Astrocyte of the cerebellum (primary cell): ENCODE measurements around the gene RAB30.

Experiments
- DNase-seq: peaks from one replicate; pipeline ENCODE4 v3.0.0-alpha.2; 2011; ENCODE audit warnings: low read depth
- H3K4me3 ChIP-seq: 2 replicates; pipeline ENCODE4 v1.5.1; 2011; ENCODE audit warnings: mild to moderate bottlenecking, low read depth, low read length, moderate library complexity
- CTCF ChIP-seq: IDR thresholded peaks from 2 replicates; pipeline ENCODE4 v1.5.1; 2012; ENCODE audit warnings: low read length, low read depth, moderate library complexity, mild to moderate bottlenecking; ENCODE audit errors: missing control alignments
- in situ Hi-C: cut with HindIII; loops from 2 replicates; pipeline ENCODE4 v1.10.0; 2017; ENCODE audit warnings: low sequenced_read_pairs

Gene RAB30

DNA sequence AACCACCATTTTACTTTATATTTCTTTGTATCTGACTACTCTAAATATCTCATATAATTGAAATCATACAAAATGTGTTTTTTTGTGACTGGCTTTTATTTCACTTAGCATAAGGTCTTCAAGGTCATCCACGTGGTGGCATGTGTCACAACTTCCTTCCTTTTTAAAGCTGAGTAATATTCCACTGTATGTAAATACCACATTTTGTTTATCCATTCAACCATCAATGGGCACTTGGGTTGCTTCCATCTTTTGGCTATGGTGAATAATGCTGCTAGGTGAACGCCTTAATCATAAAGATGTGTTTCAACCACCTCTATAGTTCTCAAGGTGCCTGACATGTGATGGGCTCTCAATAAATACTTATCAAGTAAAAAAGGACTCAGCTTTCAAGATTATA is 15.5 kb downstream of the RAB30 start:
- in situ Hi-C loops = no loop called here
- no peak overlapping the region for H3K4me3 ChIP-seq
- TF ChIP-seq CTCF = no peak
- DNase-seq = no peak

- DNase-seq = no peak
- no peak for TF ChIP-seq CTCF
- in situ Hi-C loops = no loop called here
- H3K4me3 ChIP-seq = no peak overlapping the region
Observed at GRCh38 chr11:83054904-83055380, 16.8 kb downstream of the RAB30 start.

DNA sequence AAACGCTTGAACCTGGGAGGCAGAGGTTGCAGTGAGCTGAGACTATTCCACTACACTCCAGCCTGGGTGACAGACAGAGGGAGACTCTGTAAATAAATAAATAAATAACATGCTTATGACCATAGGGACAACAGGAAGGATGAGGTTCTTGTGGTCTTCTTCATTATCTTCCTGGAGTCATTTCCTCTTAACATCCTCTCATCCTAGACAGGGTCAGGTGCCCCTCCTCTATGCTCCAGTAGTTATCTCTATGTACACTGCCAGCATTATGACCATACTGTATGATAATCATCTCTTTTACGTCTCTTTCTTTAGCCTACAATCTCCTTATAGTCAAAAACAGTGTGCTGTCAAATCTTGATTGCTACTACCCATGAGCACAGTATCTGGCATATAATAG is 17.7 kb downstream of the RAB30 start:
- TF ChIP-seq CTCF = no peak

GRCh38 chr11:83051760-83052671 is 19.7 kb downstream of the RAB30 start:
- in situ Hi-C loops = no loop called here
- H3K4me3 ChIP-seq = no peak overlapping the region

More for the DNA sequence above, 17.7 kb downstream of the RAB30 start:
- no peak for DNase-seq
- in situ Hi-C loops = no loop called here
- H3K4me3 ChIP-seq = no peak overlapping the region

DNA sequence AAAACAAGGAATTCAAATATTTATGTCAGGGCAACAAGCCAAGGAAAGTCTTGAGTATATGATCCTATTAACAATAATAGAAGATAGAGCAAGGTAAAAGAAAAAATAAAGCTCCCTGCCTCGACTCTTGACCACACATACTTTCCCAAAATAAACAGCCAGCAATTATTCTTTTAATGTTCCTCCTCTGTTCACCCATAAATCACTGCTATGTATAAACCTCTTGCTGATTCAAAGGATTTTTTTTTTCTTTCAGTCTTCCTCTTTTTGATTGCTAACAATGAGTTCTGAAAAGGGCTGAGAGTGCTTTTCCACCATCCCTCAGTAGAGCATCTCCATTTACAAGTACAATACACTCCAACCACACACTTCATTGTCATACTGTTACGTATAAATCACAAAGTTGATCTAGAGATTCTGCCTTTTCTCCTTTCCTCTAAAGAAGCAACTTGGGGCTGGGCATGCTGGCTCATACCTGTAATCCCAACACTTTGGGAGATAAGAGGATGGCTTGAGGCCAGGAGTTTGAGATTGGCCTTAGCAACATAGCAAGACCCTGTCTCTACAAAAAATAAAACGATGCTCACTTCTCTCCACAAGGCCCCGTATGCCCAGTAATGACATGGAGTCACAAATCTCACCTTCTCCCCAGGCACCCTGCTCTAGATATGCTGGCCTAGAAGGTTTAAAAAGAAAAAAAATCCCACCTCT is 24.0 kb downstream of the RAB30 start:
- in situ Hi-C loops = no loop called here
- H3K4me3 ChIP-seq = no peak overlapping the region
- DNase-seq = peak; percentile 34
- no peak for TF ChIP-seq CTCF

More at GRCh38 chr11:83051760-83052671, 19.7 kb downstream of the RAB30 start:
- no peak for TF ChIP-seq CTCF
- peak; percentile 89 for DNase-seq

- no peak for DNase-seq
- in situ Hi-C loops = no loop called here
- no peak overlapping the region for H3K4me3 ChIP-seq
- no peak for TF ChIP-seq CTCF
Observed at GRCh38 chr11:83046621-83047172, 25.0 kb downstream of the RAB30 start.
